NCI-H345 treated with DMSO at 0.1 percent for 48 hours (cell line): ENCODE measurements around the gene KRT80.

Source experiments
- DNase-seq: peaks from one replicate; lab custom pipeline; 2025; ENCODE audit not compliant: unreplicated experiment; lab: John Stamatoyannopoulos, UW

KRT80 gene

DNA sequence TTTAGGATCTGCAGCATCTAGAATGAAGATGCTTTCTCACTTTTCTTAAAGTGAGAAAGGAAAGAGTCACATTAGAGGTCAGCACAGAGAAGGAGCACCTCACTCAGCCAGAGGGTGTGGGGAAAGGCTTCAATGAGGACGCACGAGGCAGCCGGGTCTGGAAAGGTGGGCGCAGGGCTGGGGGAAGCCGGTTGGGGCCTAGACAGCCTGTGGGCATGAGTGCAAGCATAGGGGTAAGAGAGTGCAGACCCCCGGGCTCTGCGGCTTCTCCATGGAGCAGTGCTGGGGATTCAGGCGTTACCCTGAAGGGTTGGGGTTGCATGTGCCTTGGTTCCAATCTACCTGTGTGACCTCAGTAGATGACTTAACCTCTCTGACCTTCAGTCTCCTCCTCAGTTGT, 49.9 kb downstream of the KRT80 start:
- DNase-seq = no peak

DNA sequence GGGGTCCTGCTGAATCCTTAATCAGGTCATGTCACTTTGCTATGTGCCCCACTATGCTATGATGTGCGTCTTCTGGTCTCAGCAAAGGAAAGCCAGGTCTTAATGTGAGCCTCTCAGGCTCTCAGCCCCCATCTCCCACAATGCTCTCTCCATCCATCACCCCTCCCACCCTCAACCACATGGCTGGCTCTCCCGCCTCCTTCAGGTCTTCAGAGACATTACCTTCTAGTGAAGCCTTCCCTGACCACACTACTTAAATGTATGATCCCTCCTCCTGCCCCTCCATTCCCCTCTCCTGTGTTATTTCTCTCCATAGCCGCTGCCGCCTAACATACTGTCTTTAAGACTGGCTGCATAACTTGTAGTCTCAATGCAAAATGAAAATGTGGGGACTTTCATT, 50.5 kb downstream of the KRT80 start:
- no peak for DNase-seq

DNA sequence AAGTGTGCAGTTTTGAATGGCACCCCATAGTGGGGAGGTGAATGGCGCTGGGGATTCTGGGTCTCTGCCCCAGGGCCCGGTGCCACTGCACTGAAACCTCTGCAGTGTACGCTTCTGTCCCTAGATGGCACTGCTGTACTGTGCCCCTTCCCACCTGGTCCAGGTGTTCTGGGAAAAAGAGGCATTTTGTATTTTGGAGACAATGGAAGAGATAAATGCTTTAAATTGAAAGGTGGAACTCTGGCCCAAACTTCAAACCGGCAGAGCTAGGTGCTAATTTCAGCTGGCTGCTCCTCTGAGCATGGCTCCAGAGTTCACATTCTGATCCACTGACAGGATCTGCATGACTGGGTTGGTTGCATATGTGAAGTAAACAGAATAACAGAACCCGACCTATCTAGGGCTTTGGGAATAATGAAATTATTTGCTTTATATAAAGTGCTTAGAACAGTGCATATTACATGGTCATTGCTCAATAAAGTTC, 52.2 kb downstream of the KRT80 start:
- peak; percentile 79 for DNase-seq

DNA sequence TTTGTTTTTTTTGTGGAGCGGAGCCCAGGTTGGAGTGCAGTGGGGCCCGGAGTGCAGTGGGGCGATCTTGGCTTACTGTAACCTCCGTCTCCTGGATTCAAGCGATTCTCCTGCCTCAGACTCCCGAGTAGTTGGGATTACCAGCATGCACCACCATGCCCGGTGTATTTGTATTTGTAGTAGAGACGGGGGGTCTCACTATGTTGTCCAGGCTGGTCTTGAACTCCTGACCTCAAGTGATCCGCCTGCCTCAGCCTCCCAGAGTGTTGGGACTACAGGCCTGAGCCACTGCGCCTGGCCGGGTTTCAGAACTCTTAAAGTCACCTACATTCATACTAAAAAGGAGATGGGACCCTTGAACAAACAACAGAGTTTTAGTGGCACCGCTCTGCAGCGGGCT, 52.7 kb downstream of the KRT80 start:
- DNase-seq = no peak

DNA sequence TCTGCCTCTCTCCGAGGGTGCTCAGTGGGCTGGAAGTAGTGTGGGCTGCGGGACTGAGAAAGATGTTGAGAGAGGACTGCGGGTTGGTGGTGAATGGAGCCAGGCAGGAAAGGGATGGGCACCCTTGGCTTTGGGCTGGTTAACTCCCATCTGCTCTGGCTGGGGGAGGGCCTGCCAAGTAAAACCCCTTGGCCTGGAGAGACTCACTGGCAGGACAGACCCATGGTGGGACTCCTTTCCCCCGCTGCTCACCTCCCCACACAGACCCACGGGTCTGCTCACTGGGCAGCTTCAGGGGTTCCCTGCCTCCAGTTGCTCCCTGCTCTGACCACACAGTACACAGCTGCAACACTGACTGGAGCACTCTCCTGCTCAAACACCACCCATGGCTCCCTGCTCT, 54.1 kb downstream of the KRT80 start:
- DNase-seq = no peak

DNA sequence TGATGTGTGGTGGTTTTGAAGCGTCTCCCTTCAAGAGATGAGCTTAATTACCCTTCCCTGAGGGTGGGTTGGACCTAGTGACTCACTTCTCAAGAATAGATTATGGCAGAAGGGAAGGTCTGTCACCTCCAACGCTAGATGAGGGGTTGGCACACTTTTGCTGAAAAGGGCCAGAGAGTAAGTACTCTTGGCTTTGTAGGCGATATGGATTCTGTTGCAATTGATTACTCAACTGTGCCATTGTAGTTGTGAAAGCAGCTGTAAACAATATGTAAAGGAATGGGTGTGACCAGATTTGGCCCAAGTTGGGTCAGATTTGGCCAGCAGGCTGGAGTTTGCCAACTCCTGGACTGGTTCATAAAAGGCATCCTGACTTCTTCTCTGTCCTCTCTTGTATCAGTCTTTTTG, 59.1 kb downstream of the KRT80 start:
- DNase-seq = no peak

DNA sequence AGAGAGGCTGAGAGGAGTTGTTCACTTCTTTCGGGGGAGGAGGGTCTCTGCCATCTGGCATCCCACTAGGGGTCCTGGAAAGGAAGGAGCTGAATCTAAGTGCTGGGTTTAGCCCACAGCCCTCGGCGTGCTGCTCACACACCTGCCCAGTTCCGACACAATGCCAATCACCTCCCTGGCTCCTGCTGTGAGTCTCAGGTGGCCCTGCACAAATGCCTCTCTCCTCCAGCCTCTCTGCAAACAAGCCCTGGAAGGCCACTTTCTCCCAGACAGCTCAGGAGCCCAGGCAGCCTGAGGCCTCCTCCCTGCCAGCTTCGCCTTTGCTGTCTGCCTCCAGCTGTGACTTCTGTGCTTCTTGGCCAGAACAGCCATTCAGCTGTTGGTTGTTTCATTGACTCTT, 61.1 kb downstream of the KRT80 start:
- DNase-seq = peak; percentile 98

DNA sequence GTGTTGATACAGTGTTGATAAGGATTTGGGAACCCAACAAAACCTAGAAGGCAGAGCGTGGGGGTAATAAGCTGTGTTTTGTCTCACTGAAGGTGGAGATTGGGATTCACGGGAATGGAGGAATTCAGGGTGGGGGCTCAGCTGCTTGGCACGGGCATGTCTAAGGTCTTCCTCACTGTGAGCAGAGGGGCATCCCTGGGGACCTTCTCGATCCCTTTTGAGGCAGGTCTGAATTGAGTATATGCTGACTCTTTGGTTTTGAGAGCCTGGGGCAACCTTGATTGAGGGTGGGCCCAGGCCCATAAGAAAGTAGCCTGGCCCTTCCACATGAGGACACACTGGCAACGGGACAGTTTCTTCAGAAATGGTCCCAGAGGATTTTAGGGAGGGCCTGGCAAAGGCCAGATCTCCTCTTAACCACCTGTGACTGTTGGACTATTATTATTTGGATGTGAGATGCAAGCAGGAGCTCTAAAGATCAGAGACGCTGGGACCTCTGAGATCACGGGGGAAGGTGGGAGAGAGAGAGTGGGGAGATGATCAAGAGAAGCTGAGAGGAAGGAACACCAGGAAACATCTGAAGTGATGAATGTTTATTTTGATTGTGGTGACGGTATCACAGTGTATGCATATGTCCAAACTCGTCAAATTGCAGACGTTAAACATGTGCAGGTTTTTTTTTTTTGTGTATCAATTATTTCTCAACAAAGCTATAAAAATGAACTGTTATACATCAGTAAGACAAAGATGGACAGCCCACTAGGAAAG, 63.9 kb downstream of the KRT80 start:
- no peak for DNase-seq

DNA sequence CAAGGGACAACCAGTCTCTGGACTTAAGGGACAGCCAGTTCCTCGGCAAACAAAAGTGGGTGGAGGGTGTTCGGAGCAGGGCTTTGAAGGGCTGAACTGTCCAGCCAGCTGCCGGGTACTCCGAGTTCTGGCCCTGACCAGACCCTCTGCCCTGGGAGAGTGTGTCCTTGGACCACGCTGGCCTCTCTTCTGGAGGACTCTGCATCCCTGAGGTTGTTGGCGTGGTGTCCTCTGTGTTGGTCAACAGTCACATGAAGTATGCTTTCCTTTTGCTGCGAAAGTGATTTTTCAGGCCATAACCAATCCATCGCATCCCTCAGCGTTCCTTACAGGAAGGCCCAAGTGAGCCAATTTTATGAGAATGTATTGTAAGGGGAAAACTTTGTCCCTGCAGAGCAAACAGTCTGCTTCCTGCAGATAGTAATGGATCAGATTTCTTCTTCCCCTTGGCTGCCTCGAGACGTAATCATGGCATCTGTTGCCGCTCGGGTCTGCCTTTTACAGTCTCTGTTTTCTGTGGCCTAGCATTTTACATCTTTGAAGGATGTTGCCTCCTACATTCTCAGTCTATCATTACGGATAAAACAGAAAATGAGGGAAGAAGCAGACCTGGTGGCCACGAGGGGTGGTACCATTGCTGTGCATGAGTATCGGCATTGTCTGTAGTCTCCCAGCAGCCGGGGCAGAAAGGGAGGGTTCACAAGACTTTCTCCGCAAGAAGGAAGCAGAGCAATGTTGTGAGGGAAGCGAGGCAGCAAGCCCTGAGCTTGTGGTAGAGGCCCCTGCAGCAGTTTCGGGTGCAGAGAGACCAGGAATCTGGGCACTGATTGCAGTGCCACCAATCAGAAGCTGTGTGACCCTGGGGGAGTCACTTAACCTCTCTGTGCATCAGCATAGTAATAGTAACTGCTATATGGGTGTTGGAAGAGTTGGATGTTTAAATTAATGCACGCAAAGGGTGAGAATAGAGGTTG, 64.9 kb downstream of the KRT80 start:
- DNase-seq = no peak

DNA sequence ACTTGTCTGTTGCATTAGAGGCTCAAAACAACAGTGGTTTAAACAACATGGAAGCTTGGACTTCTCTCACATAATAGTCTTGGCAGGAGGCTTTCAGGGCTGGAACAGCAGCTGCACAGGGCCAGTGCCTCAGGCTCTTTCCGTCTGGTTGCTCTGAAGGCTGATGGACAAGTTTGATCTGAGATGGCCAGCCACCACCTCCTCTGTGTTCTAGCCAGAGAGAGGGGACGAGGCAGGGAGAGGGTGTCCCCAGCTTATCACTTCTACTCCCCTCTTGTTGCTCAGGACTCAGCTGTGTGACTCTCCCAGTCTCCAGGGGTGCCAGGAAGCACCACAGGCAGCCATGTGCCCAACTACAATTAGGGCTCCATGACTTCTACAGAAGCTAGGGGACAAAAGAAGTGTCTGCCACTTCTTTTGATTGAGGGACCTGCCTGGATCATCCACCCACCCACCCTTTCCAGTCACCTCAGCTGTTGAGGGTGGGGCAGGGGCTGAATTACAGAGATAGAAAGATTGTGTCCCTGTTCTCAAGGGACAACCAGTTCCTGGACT, 65.7 kb downstream of the KRT80 start:
- no peak for DNase-seq

DNA sequence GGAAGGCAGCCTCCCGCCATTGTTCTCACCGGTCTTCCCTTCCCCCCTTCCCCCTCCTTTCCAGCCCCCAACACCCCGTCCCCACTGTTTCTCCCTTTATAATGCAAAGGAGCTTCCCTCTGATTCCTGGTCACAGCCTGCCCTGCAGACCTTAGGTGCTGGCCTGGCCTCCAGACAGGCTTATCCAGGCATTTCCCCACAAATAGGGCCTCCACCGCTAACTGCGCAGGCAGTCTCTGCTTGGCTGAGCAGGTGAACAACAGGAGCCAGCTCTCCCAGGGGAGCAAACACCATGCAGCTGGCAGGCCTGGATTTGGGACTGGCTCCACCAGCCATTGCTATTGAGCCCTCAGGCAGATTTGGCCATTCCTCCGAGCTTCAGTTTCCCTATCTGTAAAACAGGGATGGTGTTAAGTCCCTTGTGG, 66.3 kb downstream of the KRT80 start:
- peak; percentile 77 for DNase-seq

DNA sequence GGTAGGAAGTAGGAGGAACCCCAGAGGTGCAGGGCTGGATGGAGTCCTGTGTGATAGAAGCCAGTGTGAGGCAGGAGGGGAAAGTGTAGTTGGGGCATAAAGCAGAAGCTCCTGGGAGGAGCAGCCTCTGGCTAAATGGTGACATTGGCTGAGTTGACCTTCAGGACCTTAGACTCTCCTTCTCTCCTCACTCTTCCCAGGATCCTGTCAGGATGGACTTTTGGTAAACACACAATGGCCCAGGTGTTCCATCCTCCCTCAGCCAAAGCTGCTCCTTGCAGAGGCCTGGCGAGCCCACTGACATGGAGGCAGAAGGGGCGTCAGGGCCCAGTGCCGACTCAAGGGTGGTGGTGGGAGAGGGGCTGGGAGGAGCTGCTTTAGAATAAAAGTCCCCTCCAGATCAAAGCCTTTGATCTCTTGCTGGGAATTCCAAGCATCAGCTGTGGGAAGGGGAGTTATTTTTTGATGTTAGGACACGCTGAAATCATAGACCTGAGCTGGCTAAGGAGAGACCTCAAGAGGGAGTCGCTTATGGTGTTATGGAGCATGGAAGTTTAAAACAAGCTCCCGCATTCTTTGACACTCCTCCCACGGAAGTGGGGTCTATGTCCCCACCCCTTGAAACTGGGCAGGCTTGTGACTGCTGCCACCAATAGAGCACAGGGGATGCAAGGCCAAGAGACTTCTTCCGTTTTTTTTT, 68.2 kb downstream of the KRT80 start:
- DNase-seq = no peak

DNA sequence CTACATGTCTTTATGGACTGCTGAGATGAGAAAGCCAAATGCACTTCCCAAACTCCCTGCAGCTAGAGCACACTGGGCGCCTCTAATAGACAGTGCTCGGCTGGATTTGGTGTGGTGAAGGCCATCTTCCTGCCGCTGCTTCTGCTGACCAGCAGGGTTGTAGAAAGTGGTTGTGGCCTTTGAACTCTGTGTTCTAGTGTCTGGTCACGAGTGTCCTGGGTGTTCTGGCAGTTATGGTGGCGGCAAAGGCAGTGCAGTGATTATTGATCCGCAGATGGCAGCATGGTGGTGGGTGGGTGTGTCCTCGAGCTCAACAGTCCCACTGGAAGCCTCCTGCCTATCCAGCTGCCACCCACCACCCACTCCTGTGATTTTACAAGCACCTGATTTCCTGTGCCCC, 68.9 kb downstream of the KRT80 start:
- DNase-seq = no peak

DNA sequence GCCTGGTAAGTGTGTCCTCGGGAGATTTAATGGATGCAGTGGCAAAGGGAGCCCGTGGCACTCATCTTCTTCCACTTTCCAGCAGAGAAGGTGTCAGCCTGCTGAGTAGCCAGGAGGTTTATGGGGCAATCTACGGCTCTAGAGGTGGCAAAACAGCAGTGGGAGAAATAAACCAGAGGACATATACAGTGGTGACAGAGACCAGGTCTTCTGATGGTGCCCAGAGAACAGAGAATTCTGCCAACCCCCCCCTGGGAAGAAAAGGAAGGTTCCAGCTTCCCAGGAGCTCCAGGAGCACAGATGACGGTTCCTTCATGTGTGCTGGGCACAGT, 69.3 kb downstream of the KRT80 start:
- no peak for DNase-seq

DNA sequence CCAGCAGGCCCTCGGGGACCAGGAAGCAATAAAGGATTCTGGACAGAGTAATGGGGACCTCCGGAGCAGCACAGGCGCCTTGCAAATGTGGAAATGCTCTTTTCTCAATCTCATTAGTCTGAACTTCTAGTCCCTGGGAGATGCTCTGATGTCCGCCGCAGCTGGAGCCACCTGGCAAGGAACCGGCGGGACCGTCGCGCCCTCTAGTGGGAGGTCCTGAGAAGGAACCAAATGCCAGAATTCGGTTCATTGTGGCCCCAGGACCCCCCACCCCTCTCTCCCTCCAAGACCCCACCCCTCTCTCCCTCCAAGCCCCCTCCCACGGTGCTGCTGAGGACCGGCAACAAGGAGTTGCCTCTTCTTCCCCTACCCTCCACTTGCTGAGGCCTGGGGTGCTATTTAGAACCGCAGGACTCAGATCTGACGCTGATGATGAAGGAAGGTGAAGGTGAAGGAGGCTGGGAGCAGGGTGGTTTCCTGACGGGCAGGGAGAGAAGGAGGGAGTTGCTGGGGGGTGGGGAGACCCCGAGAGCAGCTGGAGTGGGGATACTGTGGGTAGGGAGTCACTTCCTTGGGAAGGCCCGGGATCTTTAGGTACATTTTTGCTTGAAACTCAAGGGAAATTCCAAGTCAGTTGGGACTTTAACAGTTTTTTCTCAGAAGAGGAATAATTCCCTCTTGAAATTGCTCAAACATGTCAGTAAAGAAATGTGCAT, 69.8 kb downstream of the KRT80 start:
- DNase-seq = peak; percentile 34

DNA sequence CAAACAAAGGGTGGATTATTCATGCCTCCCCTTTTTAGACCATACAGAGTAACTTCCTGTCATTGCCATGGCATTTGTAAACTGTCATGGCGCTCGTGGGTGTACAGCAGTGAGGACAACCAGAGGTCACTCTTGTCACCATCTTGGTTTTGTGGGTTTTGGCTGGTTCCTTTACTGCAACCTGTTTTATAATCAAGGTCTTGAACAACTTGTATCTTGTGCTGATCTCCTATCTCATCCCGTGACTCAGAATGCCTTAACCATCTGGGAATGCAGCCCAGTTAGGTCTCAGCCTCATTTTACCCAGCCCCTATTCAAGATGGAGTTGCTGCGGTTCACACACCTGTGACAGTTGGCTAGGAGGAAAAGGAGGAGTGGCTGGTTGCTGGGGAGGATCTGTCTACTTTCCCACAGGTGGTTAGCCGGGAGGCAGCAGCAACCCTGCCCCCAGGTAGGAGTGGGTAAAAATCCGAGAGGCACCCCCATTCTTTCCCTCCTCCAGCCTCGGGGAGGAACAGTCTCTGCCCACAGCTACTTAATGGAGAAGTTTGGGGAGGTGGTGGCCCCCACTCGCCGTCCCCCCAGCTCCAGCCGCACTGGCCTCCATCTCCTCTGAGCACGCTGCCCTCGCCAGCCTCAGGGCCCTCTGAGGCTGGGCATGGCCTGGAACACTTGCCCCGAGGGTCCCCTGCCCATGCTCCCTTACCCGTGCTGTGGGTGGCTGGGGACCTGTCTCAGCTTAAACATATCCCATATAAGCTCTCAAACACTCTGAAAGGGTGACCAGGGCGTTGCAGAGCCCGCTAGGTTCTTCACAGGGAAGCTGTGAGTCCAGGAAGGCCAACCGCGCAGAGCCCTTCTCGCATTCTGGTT, 70.6 kb downstream of the KRT80 start:
- DNase-seq = no peak

DNA sequence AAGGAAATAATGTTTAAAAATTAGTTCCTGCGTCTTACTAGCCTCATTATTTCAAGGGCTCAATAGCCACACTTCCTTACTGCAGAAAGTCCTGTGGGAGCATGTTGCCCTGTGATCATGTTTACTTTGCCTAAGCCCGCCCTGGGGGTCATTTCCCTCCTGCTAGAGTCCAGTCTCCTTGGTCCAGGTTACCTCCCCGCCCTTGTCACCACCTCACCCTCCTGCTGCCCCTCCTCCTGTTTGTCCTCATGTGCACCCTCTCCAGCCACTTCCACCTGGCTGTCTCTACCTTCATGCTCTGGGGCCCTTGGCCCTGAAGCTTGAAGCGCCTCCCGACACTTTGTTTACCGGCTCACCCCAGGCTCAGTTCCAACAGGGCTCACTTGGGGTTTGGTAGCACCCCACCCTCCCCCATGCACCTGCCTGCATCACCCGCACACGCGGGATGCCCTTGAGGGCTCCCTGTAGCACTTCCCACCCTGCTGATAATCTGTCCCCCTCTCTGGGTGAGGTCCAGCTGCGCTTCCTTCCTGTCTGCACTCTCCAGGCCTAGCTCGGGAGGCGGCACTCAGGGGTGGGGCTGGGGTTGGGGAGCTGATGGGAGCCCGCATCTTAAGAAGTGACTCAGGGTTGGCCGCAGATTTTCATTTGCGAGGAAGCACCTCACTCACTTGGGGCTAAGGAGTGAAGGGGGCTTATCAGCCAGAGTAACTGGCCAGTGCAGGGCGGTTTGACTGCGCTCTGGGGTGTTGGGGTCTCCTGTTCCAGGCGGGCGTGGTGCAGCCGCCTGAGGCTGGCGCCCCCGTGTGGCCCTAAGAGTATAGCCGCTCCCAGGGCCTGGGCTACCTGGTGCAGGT, 72.2 kb downstream of the KRT80 start:
- DNase-seq = peak; percentile 17
